Cardiac fibroblast (primary cell): Measurements from ENCODE around the gene EXOSC7.
A peak's percentile ranks its signal among the peaks of the same experiment; 100 is the strongest.

Source experiments
- DNase-seq, 2 donors: peaks; one replicate each; pipeline versions ENCODE4 v3.0.0 to v3.0.0-alpha.2; 2010; ENCODE audit warnings: low read depth in 2 of 2
- H3K4me3 ChIP-seq, 2 donors: replicated peaks in 1 of 2; 1 replicate in 1 of 2; 2 replicates in 1 of 2; pipeline ENCODE4 v1.5.1; 2011; ENCODE audit warnings: low read depth in 2 of 2, low read length in 2 of 2, mild to moderate bottlenecking in 2 of 2, moderate library complexity in 1 of 2
- CTCF ChIP-seq: IDR thresholded peaks from one replicate; pipeline ENCODE4 v1.5.1; 2011; ENCODE audit warnings: low read depth, mild to moderate bottlenecking, low read length, inconsistent platforms

EXOSC7 gene

GRCh38 chr3:45034612-45035252, 58.7 kb downstream of the EXOSC7 start:
- DNase-seq = no peak
- no peak overlapping the region for H3K4me3 ChIP-seq
- no peak for TF ChIP-seq CTCF

GRCh38 chr3:45035441-45036301, 59.6 kb downstream of the EXOSC7 start:
- peak overlapping the region; percentile 21 to 27 for H3K4me3 ChIP-seq
- TF ChIP-seq CTCF = peak; percentile 10
- peak; percentile 31 to 48 for DNase-seq

GRCh38 chr3:45037720-45038455, 61.8 kb downstream of the EXOSC7 start:
- no peak overlapping the region for H3K4me3 ChIP-seq
- TF ChIP-seq CTCF = peak; percentile 88
- DNase-seq = peak; percentile 95 to 96

- DNase-seq = no peak
- TF ChIP-seq CTCF = no peak
- no peak overlapping the region for H3K4me3 ChIP-seq
Measured at GRCh38 chr3:45041666-45042065, 65.6 kb downstream of the EXOSC7 start.

DNA sequence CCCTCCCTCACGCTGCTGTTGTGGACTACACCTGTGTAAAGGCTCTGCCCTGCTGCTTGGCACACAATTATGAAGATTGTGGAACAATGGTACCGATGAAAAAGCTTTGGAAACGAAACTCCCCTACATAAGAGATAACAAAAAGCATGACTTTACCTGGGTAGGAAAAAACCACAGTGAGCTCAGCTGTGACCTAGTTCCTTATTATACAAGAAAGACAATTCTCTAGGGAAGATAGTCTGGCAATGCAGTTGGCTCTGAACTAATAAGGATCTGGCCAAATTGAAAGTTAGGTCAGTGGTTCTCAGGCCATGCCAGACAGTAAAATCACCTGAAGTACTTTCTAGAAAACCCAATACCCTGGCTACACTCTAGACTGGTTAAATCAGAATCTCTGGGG, 66.1 kb downstream of the EXOSC7 start:
- no peak for DNase-seq
- TF ChIP-seq CTCF = no peak
- H3K4me3 ChIP-seq = no peak overlapping the region

DNA sequence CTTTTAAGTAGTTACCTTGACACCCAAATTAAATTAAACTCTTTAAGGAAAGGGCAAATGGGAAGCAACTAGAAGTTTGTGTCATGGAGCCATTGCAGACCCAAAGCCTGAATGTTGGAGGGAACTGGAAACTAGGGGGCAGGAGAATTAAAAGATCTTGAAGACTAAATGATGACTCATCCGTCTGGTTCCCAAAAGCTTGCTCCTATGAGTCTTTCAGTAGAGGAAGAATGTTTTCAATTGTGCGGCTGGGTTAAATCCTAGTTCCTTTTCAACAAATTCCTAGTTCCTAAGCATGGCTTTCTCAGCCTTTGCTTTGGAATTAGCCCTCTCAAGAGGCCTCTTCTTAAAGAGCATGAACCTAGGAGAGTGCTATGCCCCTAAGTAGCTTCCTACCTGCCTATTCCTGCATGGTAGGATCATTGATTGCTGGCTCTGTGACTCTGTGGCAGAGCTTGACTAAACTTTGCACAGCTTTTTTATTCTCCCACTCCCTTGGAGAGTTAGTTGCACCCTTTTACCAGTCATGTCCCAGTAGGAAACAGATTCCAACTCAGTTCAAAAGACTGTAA, 67.8 kb downstream of the EXOSC7 start:
- peak; percentile 84 to 91 for DNase-seq
- H3K4me3 ChIP-seq = no peak overlapping the region
- peak; percentile 45 for TF ChIP-seq CTCF
